RWPE2 (cell line): ENCODE data around the gene GRIN3B.

ENCODE experiments used
- ATAC-seq: fragments of 200-7000 bp; cut with Tn5 transposase; 3 replicates; pipeline ENCODE4 v1.9.1; 2021; ENCODE audit warnings: low read depth
- DNase-seq: peaks from one replicate; pipeline ENCODE4 v3.0.0-alpha.2; 2020; ENCODE audit warnings: low spot score
- H3K27ac ChIP-seq: fragments of 450-650 bp; 2 replicates; pipeline ENCODE4 v1.5.1; 2017; ENCODE audit warnings: mild to moderate bottlenecking; ENCODE audit not compliant: poor library complexity, severe bottlenecking
- H3K27me3 ChIP-seq: fragments of 250-450 bp; sonication (Bioruptor Pico); 2 replicates; pipeline ENCODE4 v1.5.1; 2021; ENCODE audit warnings: mild to moderate bottlenecking, moderate library complexity; ENCODE audit not compliant: insufficient read depth, poor library complexity, severe bottlenecking
- H3K36me3 ChIP-seq: fragments of 250-450 bp; sonication (Bioruptor Pico); 2 replicates; pipeline ENCODE4 v1.5.1; 2020; ENCODE audit warnings: low read depth, mild to moderate bottlenecking, moderate library complexity
- H3K4me1 ChIP-seq: fragments of 250-450 bp; sonication (Bioruptor Pico); 2 replicates; pipeline ENCODE4 v1.5.1; 2021; ENCODE audit warnings: mild to moderate bottlenecking, moderate library complexity; ENCODE audit not compliant: insufficient read depth, poor library complexity, severe bottlenecking
- H3K4me3 ChIP-seq: fragments of 250-450 bp; sonication (Bioruptor Pico); 2 replicates; pipeline ENCODE4 v1.5.1; 2021; ENCODE audit warnings: mild to moderate bottlenecking, moderate library complexity; ENCODE audit not compliant: severe bottlenecking
- H3K9me3 ChIP-seq: fragments of 250-450 bp; sonication (Bioruptor Pico); 2 replicates; pipeline ENCODE4 v1.5.1; 2021; ENCODE audit warnings: mild to moderate bottlenecking, moderate library complexity; ENCODE audit not compliant: severe bottlenecking
- CTCF ChIP-seq: fragments of 450-650 bp; IDR thresholded peaks from one replicate; pipeline ENCODE4 v1.5.1; 2017; ENCODE audit warnings: mild to moderate bottlenecking, moderate library complexity; ENCODE audit not compliant: poor library complexity, severe bottlenecking

GRIN3B gene

GRCh38 chr19:990746-991145 lies 9.5 kb upstream of the GRIN3B start:
- Histone ChIP-seq H3K9me3 (no peaks in the 10 kb centered on the region), H3K36me3 (peaks cover 39% of the 10 kb centered on the region), H3K4me3 (no peak overlapping the region), H3K4me1 (no peaks in the 10 kb centered on the region), H3K27ac (no peak overlapping the region), H3K27me3 (no peaks in the 10 kb centered on the region)
- DNase-seq (no peak), ATAC-seq (no peak)
- TF ChIP-seq CTCF: no peak

- Histone ChIP-seq H3K4me1 (no peaks in the 10 kb centered on the region), H3K9me3 (no peaks in the 10 kb centered on the region), H3K27ac (no peak overlapping the region), H3K27me3 (no peaks in the 10 kb centered on the region), H3K4me3 (no peak overlapping the region), H3K36me3 (peaks cover 33% of the 10 kb centered on the region)
- DNase-seq (no peak), ATAC-seq (no peak)
- TF ChIP-seq CTCF: no peak
These were observed 8.9 kb upstream of the GRIN3B start for GRCh38 chr19:991174-991931.

- Histone ChIP-seq H3K4me3 (no peak overlapping the region), H3K27ac (no peak overlapping the region), H3K4me1 (no peaks in the 10 kb centered on the region), H3K27me3 (peaks cover 6% of the 10 kb centered on the region), H3K9me3 (no peaks in the 10 kb centered on the region), H3K36me3 (peaks cover 26% of the 10 kb centered on the region)
- no peak for ATAC-seq
- DNase-seq: no peak
- no peak for TF ChIP-seq CTCF
These were observed 8.1 kb upstream of the GRIN3B start for GRCh38 chr19:991932-992669.

- ATAC-seq (no peak), DNase-seq (no peak)
- no peak overlapping the region for H3K4me3 ChIP-seq
- TF ChIP-seq CTCF: no peak
- no peak overlapping the region for H3K27ac ChIP-seq
- H3K27me3 ChIP-seq: peaks cover 11% of the 10 kb centered on the region
- no peaks in the 10 kb centered on the region for H3K4me1 ChIP-seq
- H3K36me3 ChIP-seq: peaks cover 26% of the 10 kb centered on the region
- H3K9me3 ChIP-seq: no peaks in the 10 kb centered on the region
These were observed 7.6 kb upstream of the GRIN3B start for GRCh38 chr19:992670-993055.
